Endothelial cell of umbilical vein (primary cell): ENCODE measurements around the gene EHMT1.

Experiments used
- CTCF ChIP-seq, 2 donors: IDR thresholded peaks; 1 replicate in 1 of 2; 2 replicates in 1 of 2; pipeline ENCODE4 v1.5.1; 2011; ENCODE audit warnings: low read length in 2 of 2, mild to moderate bottlenecking in 2 of 2, moderate library complexity in 2 of 2, control low read depth in 1 of 2, inconsistent platforms in 1 of 2, low read depth in 1 of 2; ENCODE audit not compliant: insufficient read depth in 1 of 2; ENCODE audit errors: extremely low read depth in 1 of 2
- EZH2 ChIP-seq: IDR thresholded peaks from 2 replicates; pipeline ENCODE4 v1.6.1; 2012; ENCODE audit warnings: borderline replicate concordance, low read depth, mild to moderate bottlenecking, moderate library complexity, low read length, inconsistent platforms; ENCODE audit not compliant: severe bottlenecking
- GATA2 ChIP-seq: IDR thresholded peaks from 2 replicates; pipeline ENCODE4 v1.7.0; 2011; ENCODE audit warnings: low read depth, mild to moderate bottlenecking, moderate library complexity, mixed read lengths, low read length; ENCODE audit not compliant: insufficient read length, insufficient read depth
- JUN ChIP-seq: IDR thresholded peaks from 2 replicates; pipeline ENCODE4 v1.6.1; 2011; ENCODE audit warnings: borderline replicate concordance, low read depth; ENCODE audit not compliant: insufficient read length, insufficient read depth
- MAX ChIP-seq: IDR thresholded peaks from 2 replicates; pipeline ENCODE4 v1.6.1; 2011; ENCODE audit not compliant: insufficient read depth, insufficient read length
- POLR2A ChIP-seq: IDR thresholded peaks from 2 replicates; pipeline ENCODE4 v1.6.1; 2012; ENCODE audit warnings: low read depth, mild to moderate bottlenecking, control low read depth, low read length
- POLR2AphosphoS5 ChIP-seq: IDR thresholded peaks from 2 replicates; pipeline ENCODE4 v1.6.1; 2012; ENCODE audit warnings: low read depth, mild to moderate bottlenecking, control low read depth, low read length, moderate library complexity; ENCODE audit not compliant: insufficient read depth

GRCh38 chr9:137749511-137749910 is 130.7 kb downstream of the EHMT1 start:
- TF ChIP-seq CTCF (IDR thresholded peaks at IDR 0.05; ENCODE audit: extremely low read depth in 1 of 2, insufficient read depth in 1 of 2, low read depth in 1 of 2, low read length in 2 of 2) (no peak), POLR2AphosphoS5 (no peak), EZH2 (no peak), POLR2A (no peak), GATA2 (no peak), MAX (no peak), JUN (no peak)
